CD4-positive, alpha-beta T cell (primary cell): Measurements from ENCODE around the gene SACM1L. TPM values are rescaled to one million over a fixed set of nuclear protein-coding genes. Genes with fewer than 3 reads are reported as not detected.

Experiments used
- ATAC-seq: fragments of 200-7000 bp; cut with Tn5 transposase; one replicate; pipeline ENCODE4 v1.10.0; 2022; ENCODE audit warnings: mild to moderate bottlenecking; ENCODE audit not compliant: poor library complexity
- CTCF ChIA-PET: fragments of 350-600 bp; sonication (Branson Sonifier 250); formaldehyde crosslinking; loops from one replicate; lab custom pipeline; 2021; ENCODE audit warnings: antibody characterized with exemption, inconsistent platforms; lab: Charles Lee
- POLR2A ChIA-PET: fragments of 350-600 bp; sonication (Branson Sonifier 250); formaldehyde crosslinking; loops from one replicate; lab custom pipeline; 2021; ENCODE audit warnings: antibody characterized with exemption, inconsistent platforms; lab: Charles Lee
- DNase-seq, 14 experiments: peaks; one replicate each; pipeline ENCODE4 v3.0.0-alpha.2; 2013 to 2020; ENCODE audit warnings: mixed read lengths in 2 of 14
- H3K27ac ChIP-seq, 2 donors: one replicate each; pipeline versions ENCODE4 v1.5.1 to v1.7.0; 2013; ENCODE audit warnings: low read length in 2 of 2, low read depth in 1 of 2, mild to moderate bottlenecking in 1 of 2
- H3K27me3 ChIP-seq, 2 experiments: 1 replicate in 1 of 2; 2 replicates in 1 of 2; pipeline versions ENCODE4 v1.6.1 to v1.7.0; 2013; ENCODE audit warnings: low read length in 2 of 2, control low read depth in 1 of 2, mild to moderate bottlenecking in 1 of 2, moderate library complexity in 1 of 2; ENCODE audit not compliant: insufficient read depth in 2 of 2, control insufficient read depth in 1 of 2
- H3K36me3 ChIP-seq: one replicate; pipeline ENCODE4 v1.6.1; 2013; ENCODE audit warnings: low read length, control low read depth; ENCODE audit not compliant: insufficient read depth
- H3K4me1 ChIP-seq: one replicate; pipeline ENCODE4 v1.6.1; 2013; ENCODE audit warnings: low read length, control low read depth; ENCODE audit not compliant: insufficient read depth
- H3K4me3 ChIP-seq: one replicate; pipeline ENCODE4 v1.5.1; 2013; ENCODE audit warnings: mild to moderate bottlenecking, low read length, moderate library complexity
- H3K9me3 ChIP-seq, 2 experiments: 1 replicate in 1 of 2; 2 replicates in 1 of 2; pipeline versions ENCODE4 v1.6.1 to v1.7.0; 2013; ENCODE audit warnings: low read length in 2 of 2, mild to moderate bottlenecking in 2 of 2, control low read depth in 1 of 2, moderate library complexity in 1 of 2; ENCODE audit not compliant: control insufficient read depth in 1 of 2, insufficient read depth in 1 of 2
- H3K27ac Mint-ChIP-seq: one replicate; pipeline ENCODE4 v1.8.0; 2020; ENCODE audit warnings: mixed read lengths
- H3K27me3 Mint-ChIP-seq: one replicate; pipeline ENCODE4 v1.8.0; 2021; ENCODE audit warnings: mixed read lengths
- H3K36me3 Mint-ChIP-seq: one replicate; pipeline ENCODE4 v1.8.0; 2021; ENCODE audit warnings: low read depth, mixed read lengths
- H3K4me1 Mint-ChIP-seq: one replicate; pipeline ENCODE4 v1.8.0; 2021; ENCODE audit warnings: low read depth, mixed read lengths
- H3K4me3 Mint-ChIP-seq: one replicate; pipeline ENCODE4 v1.8.0; 2020; ENCODE audit warnings: mild to moderate bottlenecking, mixed read lengths
- H3K9me3 Mint-ChIP-seq: one replicate; pipeline ENCODE4 v1.8.0; 2020; ENCODE audit warnings: mixed read lengths
- CTCF ChIP-seq: fragments of 200-600 bp; IDR thresholded peaks from one replicate; pipeline ENCODE4 v1.8.0; 2022; ENCODE audit warnings: antibody characterized with exemption, mild to moderate bottlenecking
- intact Hi-C, 2 experiments: fragments of 100-400 bp; cut with DNase I in 1 of 2; cut with micrococcal nuclease in 1 of 2; formaldehyde crosslinking; loops; one replicate each; pipeline versions ENCODE4 v1.15.1 to v1.9.0; 2023 to 2025; cut with DNase I, micrococcal nuclease
- total RNA-seq, 174 experiments: library from RNA in 2 of 174; stranded (reverse) in 2 of 174; gene quantifications; one replicate each; pipeline ENCODE4 v1.2.3 and lab custom pipeline; 2021 to 2026

Gene SACM1L
- total RNA-seq, 2 experiments from 2014 or later, result 41.9 to 44.3 TPM

DNA sequence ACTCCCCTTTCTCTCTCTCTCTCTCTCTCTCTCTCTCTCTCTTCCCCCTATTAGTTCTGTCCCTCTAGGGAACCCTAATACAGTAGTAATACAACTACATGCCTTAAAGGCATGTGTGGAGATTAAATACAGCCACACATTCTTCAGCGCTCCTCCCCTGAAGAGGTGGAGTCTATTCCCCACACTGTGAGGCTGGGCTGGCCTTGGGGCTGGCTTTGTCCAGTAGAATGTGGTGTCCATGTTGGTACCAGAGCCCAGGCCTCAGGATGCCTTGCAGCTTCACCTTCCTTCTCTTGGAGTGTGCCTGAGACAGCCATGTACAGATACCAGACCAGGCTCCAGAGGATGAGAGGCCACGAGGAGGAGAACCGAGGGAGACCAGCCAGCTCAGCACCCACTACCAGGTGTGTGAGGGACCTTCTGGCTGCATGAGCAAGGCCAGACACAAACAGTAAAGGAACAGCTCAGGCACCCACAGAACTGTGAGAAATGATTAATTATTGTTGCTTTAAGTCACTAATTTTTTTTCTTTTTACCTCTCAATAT, 96.5 kb downstream of the SACM1L start:
- CTCF ChIA-PET, result no interaction called here
- Mint-ChIP-seq H3K4me3 (no peak overlapping the region), H3K27me3 (no peaks in the 10 kb centered on the region), H3K9me3 (peaks cover 6% of the 10 kb centered on the region), H3K36me3 (no peaks in the 10 kb centered on the region), H3K4me1 (no peaks in the 10 kb centered on the region), H3K27ac (no peak overlapping the region)
- POLR2A ChIA-PET, result interaction anchor here (0.7 kb wide), 1 partner anchor 19 kb away, joined by 3 read pairs; no protein-coding TSS in a partner anchor
- Histone ChIP-seq H3K4me3 (no peak overlapping the region), H3K4me1 (no peaks in the 10 kb centered on the region), H3K9me3 (peaks cover 0 to 7% of the 10 kb centered on the region in 2 experiments), H3K36me3 (no peaks in the 10 kb centered on the region), H3K27ac (no peak overlapping the region), H3K27me3 (no peaks in the 10 kb centered on the region)
- no peak for DNase-seq
- TF ChIP-seq CTCF, result no peak
- no peak for ATAC-seq
- intact Hi-C loops, result no loop called here

GRCh38 chr3:45786801-45787495, 97.8 kb downstream of the SACM1L start:
- H3K9me3 Mint-ChIP-seq, result peaks cover 6% of the 10 kb centered on the region
- Histone ChIP-seq H3K4me1 (no peaks in the 10 kb centered on the region), H3K4me3 (no peak overlapping the region), H3K9me3 (peaks cover 0 to 7% of the 10 kb centered on the region in 2 experiments), H3K27me3 (no peaks in the 10 kb centered on the region), H3K36me3 (no peaks in the 10 kb centered on the region), H3K27ac (no peak overlapping the region)
- intact Hi-C loops, result no loop called here
- POLR2A ChIA-PET, result no interaction called here
- H3K4me1 Mint-ChIP-seq, result no peaks in the 10 kb centered on the region
- no peak for TF ChIP-seq CTCF
- peaks cover 7% of the 10 kb centered on the region for H3K27me3 Mint-ChIP-seq
- H3K27ac Mint-ChIP-seq, result no peak overlapping the region
- ATAC-seq (no peak), DNase-seq (no peak)
- no peak overlapping the region for H3K4me3 Mint-ChIP-seq
- CTCF ChIA-PET, result no interaction called here
- H3K36me3 Mint-ChIP-seq, result no peaks in the 10 kb centered on the region

GRCh38 chr3:45787551-45787950, 98.4 kb downstream of the SACM1L start:
- intact Hi-C loops, result no loop called here
- Histone ChIP-seq H3K27me3 (no peaks in the 10 kb centered on the region), H3K9me3 (peaks cover 0 to 7% of the 10 kb centered on the region in 2 experiments), H3K27ac (no peak overlapping the region), H3K4me1 (no peaks in the 10 kb centered on the region), H3K4me3 (no peak overlapping the region), H3K36me3 (no peaks in the 10 kb centered on the region)
- Mint-ChIP-seq H3K36me3 (no peaks in the 10 kb centered on the region), H3K27me3 (peaks cover 7% of the 10 kb centered on the region), H3K9me3 (peaks cover 6% of the 10 kb centered on the region), H3K27ac (no peak overlapping the region), H3K4me1 (no peaks in the 10 kb centered on the region), H3K4me3 (no peak overlapping the region)
- CTCF ChIA-PET, result no interaction called here
- ATAC-seq (no peak), DNase-seq (no peak)
- no peak for TF ChIP-seq CTCF
- POLR2A ChIA-PET, result no interaction called here
